Measurements from ENCODE around the gene FBXO9.
A peak's percentile ranks its signal among the peaks of the same experiment; 100 is the strongest.
"Not testable (repeated sequence)": the region's sequence is repeated elsewhere in the genome, so short reads cannot be mapped to it uniquely, and the experiment has no call there.

The FBXO9 gene

DNA sequence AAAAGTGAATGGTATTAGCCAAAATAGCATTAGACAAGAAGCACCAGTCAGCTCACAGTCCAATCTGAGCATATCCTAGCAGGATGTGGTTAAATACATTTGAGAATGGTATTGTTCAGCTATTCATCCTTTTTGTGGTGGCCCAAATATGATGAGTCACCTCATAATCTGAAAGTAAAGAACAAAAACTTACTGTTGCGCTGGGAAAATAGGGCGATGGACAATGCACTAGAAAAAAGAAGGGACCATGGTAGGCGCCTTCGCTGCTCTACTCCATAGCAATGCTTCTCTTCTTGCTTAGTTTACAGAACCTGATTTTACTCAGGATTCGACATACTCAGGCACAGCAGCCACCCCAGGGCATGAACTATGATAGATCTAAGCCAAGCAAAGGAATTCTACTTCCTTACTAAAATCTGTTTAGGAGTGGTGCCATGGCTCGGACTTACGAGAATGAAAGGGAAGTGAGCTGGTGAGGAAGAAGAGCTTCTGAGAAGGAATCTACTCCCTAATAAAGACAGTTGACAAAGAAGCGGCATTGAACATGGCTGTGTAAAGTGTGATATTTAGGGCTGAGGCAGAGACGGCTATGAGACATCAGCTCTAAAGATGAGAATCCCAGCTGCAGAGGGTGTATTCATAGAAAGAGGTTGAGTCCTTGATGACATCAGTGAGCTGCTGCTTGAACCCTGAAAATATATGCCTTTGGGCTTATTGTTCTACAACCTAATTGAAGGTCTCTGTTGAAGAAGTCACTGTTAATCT is 16.6 kb upstream of the FBXO9 start:
- peak; percentile 68 for DNase-seq

DNA sequence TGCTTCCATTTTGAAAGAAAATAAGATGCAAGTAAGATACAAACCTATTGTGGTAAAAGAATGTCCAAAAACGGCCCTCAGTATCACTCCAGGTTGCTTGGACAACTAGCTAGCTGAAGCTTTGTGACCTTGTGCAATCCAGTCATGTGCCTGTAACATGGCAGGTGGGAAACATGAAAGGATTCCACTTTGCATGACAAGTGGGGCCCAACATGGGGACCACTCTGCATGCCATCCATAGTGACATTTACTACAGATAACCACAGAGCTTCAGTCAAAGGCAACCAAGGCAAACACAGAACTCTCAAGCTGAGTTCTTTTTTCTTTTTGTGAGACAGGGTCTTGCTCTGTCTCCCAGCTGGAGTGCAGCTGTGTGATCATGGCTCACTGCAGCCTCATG is 15.8 kb upstream of the FBXO9 start:
- no peak for DNase-seq

DNA sequence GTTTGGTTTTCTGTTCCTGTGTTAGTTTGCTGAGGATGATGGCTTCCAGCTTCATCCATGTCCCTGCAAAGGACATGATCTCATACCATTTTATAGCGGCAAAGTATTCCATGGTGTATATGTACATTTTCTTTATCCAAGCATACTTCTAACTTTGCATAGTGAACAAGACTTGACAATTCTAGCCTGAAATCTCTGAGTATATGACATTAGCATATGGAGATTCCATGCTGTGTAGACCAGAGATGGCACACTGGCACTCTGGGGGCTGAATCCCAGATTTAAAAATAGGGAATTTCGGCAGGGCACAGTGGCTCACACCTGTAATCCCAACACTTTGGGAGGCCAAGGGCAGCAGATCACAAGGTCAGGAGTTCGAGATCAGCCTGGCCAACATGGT is 13.1 kb upstream of the FBXO9 start:
- DNase-seq = not testable (repeated sequence)

DNA sequence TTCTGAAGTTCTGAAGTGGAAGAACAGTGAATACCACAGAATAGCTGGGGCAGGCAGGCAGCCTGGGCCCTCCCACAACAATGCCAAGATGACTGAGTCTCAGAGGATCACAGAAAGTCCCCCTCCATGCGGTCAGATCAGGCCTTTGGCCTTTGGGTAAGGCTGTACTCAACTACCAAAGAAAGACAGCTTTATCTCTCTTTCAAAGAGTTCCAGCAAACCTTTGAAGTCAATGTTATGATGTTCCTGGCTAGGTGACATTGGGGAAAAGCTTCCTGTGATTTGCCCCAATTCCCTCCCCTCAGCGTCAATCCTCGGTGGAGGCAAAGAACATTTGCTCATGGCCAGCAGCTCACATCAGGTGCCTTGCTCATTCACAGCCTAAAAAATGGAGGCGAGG is 10.7 kb upstream of the FBXO9 start:
- no peak for DNase-seq

DNA sequence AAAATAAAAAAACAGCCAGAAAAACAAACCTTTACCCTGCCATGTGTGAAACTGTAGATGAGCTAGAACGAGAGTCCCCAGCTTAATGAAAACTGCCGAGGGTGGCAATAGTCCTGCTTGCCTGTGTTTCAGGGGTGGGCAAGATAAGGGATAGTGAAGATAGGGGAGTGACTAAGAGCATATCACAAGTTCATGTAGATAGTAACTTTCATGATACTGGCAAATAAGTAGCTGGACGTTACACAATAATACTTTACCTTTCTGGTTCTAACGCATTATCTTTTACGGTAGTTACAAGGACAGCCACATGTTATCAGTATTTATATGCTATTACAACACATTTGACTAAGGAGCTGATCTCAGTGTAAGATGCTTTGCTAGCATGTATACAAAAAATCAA is 9.3 kb upstream of the FBXO9 start:
- DNase-seq = peak; percentile 66

DNA sequence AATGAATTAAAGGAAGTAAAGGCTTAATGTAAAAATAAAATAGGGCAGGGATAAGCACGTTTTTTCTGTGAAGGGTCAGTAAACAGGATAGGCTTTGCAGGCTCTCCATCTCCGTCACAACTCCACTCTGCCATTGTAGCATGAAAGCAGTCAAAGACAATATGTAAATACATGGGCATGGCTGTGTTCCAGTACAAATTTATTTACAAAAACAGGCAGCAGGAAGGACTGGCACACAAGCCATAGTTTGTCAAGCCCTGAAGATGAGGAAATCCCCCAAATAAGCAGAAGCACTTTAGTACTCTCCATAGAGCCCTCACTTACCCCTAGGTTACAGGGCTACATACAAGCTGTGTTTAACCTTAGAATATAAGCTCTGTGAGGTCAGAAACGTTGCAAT is 8.9 kb upstream of the FBXO9 start:
- no peak for DNase-seq

DNA sequence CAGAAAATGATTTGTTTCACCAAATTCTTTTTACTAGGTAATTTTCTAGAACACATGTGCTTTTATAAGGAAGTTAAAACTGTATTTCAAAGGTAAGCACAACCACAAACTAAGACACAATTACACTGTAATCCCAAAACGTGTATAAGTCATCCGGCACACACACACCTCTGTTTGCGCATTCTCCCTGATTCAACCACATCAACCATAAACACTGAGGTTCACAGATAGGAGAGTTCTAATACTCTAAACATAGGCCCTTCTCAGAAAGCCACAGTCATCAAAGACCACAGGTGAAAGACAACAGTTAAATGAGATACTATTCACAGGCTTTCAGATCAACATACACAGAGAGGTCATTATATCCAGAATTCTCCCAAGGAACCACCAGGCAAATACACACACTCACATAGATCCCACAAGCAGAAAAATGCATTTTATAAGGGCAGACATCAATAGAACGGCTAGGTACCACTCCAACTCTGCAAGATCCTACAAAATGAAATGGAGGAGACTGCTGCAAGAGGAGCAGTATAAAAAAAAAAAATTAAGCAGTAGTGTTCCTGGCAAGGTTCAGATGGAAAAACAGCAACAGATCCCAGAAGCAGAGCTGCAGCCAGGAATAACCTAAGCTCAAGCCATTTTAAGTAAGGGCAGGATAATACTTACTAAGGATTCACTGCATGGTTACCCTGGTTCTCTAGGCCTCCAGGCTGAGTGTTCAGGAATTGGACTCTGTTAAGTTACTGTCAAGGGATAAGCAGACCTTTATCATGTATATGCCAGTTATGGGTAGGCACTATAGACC is 6.6 kb upstream of the FBXO9 start:
- no peak for DNase-seq

DNA sequence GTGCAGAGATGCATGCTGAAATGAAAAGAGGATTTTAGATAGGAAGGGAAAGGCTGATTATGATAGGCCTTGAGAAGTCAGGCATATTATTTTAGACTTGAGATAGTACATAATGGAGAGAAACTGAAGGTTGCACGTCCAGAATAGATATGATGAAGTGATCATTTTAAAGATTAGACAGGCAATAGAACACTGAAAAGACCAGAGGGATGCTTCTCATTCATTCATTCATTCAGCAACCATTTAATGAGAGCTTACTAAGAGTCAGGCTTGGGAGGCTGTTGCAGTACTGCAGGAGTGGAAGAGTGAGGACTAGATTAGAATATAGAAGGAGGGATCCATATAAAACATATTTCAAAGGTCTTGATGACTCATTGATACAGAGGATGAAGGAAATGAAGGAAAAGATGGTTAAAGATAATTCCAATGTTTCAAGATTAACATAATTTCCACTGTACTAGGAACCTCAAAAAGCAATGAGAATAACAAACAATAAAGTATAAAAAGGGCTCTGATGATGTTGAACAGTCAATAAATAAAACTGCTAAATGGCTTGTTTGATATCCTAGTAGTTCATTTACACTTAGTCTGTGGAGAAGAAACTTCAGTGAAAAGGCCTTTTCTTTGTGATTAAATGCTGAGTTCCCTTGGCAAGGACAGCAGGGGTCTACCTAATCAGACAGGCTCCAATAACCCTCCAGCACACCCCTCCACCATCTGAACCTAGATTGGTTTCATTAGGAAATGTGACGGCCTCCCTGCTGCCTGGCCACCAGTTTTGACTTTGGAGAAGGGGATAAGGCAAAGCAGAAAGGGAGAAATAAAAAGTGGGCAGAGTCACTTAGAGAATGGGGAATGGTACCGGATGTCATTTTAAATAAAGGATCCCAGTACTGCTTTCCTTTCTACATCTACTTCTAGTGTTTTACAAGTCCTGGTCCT is 5.3 kb upstream of the FBXO9 start:
- no peak for DNase-seq

DNA sequence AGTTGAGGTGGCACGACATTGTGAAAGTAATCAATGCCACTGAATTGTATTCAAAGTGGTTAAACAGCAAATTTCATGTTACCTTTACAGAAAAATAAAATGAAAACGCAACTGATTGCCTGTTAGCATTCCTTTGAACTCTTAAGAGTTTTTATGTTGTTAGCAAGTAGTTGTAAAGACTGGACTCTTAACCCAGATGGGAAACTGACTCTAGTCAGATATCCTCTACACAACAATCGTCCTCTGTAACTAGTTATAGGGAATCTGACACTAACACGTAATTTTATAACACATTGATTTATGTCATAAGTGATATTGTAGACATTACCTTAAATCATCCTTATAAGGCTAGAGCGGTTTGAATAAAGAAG is 3.0 kb upstream of the FBXO9 start:
- DNase-seq = no peak

DNA sequence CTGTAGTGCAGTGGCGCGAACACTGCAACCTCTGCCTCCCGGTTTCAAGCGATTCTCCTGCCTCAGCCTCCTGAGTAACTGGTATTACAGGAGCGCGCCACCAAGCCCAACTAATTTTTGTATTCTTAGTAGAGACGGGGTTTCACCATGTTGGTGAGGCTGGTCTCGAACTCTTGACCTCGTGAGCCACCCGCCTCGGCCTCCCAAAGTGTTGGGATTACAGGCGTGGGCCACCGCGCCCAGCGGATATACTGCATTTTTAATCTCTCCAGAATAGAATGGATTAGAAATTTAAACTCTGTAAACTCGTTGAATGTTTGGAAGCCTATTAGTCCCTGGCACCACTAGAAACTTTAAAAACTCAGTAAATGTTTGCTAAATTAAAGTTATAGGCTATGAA is 949 bp upstream of the FBXO9 start:
- not testable (repeated sequence) for DNase-seq

DNA sequence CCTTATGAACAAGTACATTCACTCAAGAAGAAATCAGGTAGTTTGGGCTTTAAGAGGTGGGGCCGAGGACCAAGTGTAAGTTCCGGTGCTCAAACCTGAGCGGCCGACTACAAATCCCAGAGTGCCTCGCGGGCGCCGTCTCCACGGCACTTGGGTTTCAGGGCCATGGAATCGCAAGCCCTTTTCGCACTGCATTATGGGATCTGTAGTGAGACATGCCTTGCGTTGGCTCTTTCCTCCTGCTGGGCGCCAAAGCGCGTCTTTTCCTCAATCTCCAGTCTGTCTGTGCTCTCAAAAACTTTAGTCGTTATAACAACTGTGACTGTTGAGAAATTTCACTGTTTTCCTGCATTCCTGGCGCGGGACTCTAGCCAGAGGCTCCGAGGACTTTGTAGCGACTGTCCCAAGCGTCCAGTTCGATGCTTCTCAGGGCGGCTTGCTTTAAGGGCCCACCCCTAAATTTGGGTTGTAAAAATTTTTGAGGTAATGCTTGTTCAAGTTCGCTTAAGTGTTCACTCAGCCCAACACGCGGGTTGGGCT is 408 bp upstream of the FBXO9 start:
- peak; percentile 99 for DNase-seq

DNA sequence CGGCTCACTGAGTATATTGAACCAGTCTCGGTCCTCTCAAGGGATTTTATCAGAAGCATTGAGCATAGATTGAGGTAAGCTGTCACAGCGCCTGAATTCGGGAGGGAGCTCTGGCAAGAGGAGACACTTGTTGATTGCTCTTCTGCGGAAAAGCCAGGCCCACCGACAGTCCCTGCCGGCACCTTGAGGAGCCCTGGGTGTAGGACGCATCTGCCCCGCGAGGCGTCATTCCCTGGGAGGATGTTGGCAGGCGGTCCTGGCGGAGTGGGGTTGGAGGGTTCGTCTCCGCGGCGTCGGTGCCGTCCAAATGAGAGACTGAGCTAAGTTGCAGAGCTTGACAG is 843 bp downstream of the FBXO9 start:
- peak; percentile 60 for DNase-seq

DNA sequence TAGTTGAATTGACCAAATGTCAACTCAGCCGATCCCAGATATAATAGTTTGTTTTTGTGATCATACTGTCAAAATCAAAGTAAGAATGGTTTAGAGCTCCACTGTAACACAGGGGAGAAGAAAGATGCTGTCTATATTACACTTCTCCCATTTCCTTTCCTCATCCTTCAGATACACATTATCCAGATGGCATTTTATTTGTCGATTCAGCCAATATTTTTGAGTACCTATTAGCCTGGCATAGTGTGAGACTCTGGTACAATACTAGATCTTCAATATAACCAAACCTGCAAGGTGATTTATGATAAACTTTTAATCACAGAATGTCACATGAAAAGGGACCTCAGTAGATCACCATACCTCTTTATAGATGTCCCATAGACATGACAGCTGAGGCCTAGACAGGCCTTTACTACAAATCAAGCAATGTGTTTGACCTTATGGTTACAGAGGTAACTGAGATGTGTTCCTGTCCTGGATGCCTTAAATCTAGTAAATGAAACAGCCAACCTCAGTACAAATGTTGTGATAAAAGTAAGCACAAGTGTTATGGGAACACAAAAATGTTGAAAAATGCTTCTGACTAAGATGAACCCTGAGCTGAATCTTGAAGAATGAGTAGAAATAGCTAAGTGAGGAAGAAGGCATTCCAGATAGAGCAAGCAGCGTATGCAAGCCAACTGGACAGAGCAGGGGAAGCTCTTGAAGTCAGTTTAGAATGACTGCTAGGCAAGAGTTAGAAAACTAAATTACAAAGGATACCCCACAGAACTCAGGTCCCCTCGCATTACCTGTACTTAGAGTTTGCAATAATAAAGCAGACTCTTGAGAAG is 1.9 kb downstream of the FBXO9 start:
- peak; percentile 43 for DNase-seq

DNA sequence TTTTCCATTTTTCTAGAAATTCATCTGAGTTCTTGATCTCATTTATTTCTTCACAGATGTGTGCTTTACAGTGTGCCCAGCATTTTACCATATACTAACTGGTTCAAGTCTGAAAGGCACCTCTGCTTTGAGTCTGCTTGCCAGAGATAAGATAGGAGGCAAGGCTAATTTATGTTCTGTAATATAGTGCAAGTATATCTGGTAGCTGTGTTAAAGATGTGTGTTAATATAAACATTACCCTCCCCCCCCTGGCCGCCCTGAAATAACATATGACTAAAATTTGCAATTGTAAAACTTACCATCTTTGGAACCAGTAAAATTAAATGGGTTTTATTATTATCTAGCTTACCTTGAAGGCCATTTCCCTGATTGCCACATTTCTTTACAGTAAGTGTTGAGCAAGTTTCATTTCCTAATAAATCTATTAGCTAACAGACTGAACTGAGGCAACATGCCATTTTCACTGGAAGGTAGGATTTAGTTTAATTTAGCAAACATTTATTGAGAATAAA is 2.7 kb downstream of the FBXO9 start:
- peak; percentile 94 for DNase-seq

DNA sequence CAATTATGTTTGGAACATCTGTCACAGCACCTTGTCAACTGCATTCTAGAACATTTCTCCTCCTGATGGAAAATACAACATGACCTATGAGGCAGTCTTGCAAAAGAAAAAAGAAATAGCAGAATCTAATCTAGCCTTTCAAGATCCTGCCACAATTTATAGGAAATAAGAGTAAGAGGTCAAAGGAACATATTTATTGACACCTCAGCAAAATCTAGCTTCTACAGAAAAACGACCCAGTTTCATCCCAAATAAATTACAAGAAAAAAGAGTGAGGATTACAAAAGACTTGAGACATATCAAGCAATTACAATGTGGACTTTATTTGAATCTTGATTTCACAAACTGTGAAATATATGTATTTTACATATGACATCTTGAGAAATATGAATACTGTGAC is 4.2 kb downstream of the FBXO9 start:
- DNase-seq = no peak

DNA sequence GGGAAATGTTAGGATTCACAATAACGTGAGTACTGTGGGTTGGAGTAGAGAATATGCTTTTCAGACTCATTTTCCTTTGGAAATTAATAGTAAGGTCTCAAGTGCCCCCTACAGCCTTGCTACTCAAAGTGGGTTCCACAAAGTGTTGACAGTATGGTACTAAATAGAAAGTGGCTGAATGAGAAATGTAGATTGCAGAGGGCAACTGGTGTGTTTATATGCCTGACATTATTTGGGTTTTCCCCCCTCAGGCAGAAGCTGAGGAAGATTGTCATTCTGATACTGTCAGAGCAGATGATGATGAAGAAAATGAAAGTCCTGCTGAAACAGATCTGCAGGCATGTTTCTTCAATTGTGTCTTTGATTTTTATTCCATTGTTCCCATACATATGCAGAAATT is 5.6 kb downstream of the FBXO9 start:
- DNase-seq = no peak

DNA sequence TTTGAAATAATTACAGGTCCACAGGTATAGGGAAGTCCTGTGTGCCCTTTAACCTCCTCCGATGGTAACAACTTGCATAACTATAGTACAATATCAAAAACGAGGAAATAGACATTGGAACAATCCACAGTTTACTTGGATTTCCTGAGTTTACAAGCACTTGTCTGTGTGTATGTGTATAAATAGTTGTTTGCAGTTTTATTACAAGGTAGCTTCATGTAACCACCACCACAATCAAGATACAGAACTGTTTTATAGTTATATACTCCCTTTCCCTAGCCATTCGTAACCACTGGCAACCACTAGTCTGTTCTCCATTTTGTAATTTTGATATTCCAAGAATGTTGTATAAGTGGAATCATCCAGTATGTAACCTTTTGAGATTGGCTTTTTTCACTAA is 9.1 kb downstream of the FBXO9 start:
- DNase-seq = no peak

DNA sequence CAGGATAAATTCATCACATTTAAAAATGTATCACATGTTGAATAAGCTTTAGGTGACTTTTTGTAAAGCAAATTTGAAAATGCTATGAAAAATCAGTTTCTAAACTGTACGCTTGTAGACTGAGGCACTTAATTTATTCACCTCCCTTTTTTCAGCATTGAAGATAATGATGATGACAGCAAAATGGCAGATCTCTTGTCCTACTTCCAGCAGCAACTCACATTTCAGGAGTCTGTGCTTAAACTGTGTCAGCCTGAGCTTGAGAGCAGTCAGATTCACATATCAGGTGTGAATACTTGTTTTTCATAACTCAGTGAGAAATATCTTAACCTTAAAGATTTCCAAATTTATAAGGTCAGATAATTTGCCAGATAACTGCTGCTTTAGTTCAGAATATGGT is 15.6 kb downstream of the FBXO9 start:
- DNase-seq = no peak

DNA sequence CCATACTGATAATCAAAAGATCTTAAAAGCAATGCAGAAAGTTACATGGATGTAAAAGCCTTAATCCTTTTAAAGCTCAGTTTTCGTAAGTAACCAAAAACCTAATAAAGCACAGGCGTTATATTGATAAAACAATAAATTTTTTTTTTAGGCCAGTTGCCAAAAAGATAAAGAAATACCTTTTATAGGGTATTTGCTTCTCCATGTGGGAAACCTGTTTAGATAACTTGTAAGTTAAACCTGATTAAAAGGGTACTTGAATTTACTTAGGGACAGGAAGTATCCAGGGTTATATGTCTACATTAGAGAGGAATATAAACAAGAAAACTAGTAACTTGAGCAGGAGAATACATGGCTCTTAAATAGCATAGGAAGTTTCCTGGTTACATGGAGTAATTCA is 21.1 kb downstream of the FBXO9 start:
- DNase-seq = no peak

DNA sequence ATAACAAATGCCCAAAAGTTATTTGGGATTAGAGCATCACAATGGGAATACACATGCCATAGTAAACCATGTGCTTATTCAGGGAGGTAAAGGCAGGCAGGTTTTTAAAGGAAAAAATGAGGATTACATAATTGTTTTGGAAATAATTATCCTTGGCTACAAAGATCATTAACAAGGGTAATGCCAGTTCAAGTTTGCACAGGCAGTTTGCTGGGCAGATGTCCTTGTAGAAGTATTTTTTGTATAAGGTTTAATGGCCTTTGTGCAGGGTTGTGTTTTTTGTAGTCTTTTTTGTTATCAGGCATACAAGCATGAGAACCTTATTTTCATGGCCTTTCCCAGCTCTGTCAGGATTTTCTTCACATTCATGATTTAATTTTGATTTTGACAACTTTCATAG is 24.7 kb downstream of the FBXO9 start:
- DNase-seq = no peak

DNA sequence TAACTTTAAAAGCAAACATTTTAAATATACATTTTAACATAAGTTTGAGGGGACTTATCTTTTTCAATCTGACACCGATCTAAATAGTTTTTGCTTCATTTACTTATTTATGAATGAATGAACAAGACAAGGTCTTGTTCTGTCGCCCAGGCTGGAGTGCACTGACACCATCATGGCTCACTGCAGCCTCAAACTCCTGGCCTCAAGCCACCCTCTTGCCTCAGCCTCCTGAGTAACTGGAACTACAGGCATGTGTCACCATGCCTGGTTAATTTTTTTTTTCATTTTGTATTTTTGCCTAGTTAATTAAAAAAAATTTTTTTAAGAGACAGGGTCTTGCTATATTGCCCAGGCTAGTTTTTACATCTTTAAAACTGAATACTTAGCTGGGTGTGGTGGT is 25.4 kb downstream of the FBXO9 start:
- DNase-seq = no peak

DNA sequence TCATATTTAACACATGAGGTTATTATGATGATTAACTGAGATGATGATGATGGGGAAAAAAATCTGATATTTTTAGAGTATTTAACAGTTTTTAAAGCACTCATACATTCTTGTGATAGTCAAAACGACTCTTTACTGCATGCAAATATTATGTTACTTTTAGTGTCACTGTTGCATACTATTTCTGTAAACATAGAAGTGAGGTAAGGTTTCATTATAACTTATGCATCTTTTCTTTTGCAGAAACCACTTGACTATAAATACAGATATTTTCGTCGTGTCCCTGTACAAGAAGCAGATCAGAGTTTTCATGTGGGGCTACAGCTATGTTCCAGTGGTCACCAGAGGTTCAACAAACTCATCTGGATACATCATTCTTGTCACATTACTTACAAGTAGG is 30.1 kb downstream of the FBXO9 start:
- no peak for DNase-seq
